Mucosa of descending colon (tissue), 3 donors: ENCODE measurements around the gene ADCY9. TPM values are rescaled to one million over a fixed set of nuclear protein-coding genes. Genes with fewer than 3 reads are reported as not detected.

ENCODE experiments used
- ATAC-seq: fragments of 200-7000 bp; cut with Tn5 transposase; one replicate; pipeline ENCODE4 v1.9.1; 2020; ENCODE audit warnings: mild to moderate bottlenecking, moderate library complexity
- DNase-seq, 3 donors: peaks; one replicate each; pipeline ENCODE4 v3.0.0-alpha.2; 2020
- H3K36me3 ChIP-seq: fragments of 200-600 bp; one replicate; pipeline ENCODE4 v1.8.0; 2021; ENCODE audit warnings: low read depth, mild to moderate bottlenecking
- H3K4me1 ChIP-seq: fragments of 200-600 bp; one replicate; pipeline ENCODE4 v1.8.0; 2021; ENCODE audit warnings: low read depth, mild to moderate bottlenecking
- H3K4me3 ChIP-seq: fragments of 200-600 bp; one replicate; pipeline ENCODE4 v1.8.0; 2021; ENCODE audit warnings: mild to moderate bottlenecking
- H3K9me3 ChIP-seq: fragments of 200-600 bp; one replicate; pipeline ENCODE4 v1.8.0; 2021; ENCODE audit warnings: mild to moderate bottlenecking
- intact Hi-C, 2 donors: fragments of 100-400 bp; cut with DNase I in 1 of 2; cut with micrococcal nuclease in 1 of 2; formaldehyde crosslinking; loops; one replicate each; pipeline versions ENCODE4 v1.11.0 to v1.11.1; 2022; cut with DNase I, micrococcal nuclease
- total RNA-seq, 3 donors: library from RNA; stranded (reverse); fragmentation: NEBNext Ultra II Directional in 2 of 3; extraction: Animal tissue kit (Norgen Biotek cat#: 25700) in 2 of 3; gene quantifications; one replicate each; pipeline versions ENCODE4 v1.2.1 to v1.2.4, GENCODE V29; 2021 to 2023
- TF ChIP-seq, protein P1 (sequence below): fragments of 200-600 bp; IDR thresholded peaks from one replicate; pipeline ENCODE4 v1.8.0; 2022; ENCODE audit warnings: antibody characterized with exemption, mild to moderate bottlenecking
- donor health status: DM: no; HTN: no; CAD: no; lungs with moderate emphysema.
- donor health status: DM: no; HTN: no; CAD: no.
- donor health status: DM: no; HTN: yes; CAD: no.

ADCY9 gene
- total RNA-seq, 3 donors from 2014 or later, result 30.0 to 50.8 (median 41.8) TPM

DNA sequence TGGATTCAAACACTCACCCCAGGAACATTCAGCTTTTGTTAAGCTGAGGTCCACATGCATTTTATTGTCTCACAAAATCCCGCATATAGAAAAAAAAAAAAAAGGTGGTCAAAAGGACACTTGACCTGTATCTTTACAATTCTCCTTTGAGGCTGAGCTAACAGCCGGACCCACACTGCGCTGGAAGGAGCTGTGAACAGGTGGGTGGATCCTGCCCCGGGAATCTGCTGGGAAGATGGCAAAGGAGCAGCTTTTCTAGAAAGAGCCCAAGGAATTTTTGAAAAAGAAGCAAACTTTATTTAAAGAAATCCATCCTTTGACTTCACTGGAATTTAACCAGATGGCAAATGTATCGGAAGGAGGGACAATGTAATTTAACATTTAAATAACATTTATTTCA lies 108.1 kb downstream of the ADCY9 start:
- TF ChIP-seq, protein P1, sequence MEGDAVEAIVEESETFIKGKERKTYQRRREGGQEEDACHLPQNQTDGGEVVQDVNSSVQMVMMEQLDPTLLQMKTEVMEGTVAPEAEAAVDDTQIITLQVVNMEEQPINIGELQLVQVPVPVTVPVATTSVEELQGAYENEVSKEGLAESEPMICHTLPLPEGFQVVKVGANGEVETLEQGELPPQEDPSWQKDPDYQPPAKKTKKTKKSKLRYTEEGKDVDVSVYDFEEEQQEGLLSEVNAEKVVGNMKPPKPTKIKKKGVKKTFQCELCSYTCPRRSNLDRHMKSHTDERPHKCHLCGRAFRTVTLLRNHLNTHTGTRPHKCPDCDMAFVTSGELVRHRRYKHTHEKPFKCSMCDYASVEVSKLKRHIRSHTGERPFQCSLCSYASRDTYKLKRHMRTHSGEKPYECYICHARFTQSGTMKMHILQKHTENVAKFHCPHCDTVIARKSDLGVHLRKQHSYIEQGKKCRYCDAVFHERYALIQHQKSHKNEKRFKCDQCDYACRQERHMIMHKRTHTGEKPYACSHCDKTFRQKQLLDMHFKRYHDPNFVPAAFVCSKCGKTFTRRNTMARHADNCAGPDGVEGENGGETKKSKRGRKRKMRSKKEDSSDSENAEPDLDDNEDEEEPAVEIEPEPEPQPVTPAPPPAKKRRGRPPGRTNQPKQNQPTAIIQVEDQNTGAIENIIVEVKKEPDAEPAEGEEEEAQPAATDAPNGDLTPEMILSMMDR, result no peak
- Histone ChIP-seq H3K9me3 (no peaks in the 10 kb centered on the region), H3K4me1 (peaks cover 4% of the 10 kb centered on the region), H3K36me3 (no peaks in the 10 kb centered on the region), H3K4me3 (no peak overlapping the region)
- ATAC-seq, result no peak
- intact Hi-C loops, result no loop called here
- no peak for DNase-seq

DNA sequence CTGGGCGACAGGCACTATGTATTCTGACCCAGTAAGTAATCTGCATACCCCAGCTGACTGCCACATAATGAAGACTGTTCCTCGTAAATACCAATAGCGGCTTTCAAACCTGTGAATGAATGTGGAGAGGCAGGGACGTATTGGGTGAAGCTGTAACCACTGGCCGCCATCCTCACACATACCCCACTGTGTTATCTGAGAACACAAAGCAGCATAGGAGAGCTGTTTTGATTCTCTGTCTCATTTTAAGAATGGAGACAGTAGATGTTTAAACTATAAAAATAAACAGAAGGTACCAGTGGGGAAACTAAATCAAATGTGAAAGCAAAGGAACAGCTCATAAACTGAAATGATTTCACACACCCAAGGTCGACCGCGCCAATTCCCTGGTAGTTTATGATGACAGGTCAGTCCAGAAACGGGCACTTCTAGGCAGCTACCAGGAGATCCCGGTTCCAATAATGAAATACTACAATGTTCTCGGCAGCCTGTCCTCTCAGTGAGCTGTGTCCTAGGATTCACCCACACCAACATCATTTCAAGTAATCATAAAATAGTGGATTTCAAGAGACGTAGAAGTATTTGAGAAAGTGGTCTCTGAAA lies 109.7 kb downstream of the ADCY9 start:
- no peaks in the 10 kb centered on the region for H3K9me3 ChIP-seq
- ATAC-seq, result peak; percentile 84

DNA sequence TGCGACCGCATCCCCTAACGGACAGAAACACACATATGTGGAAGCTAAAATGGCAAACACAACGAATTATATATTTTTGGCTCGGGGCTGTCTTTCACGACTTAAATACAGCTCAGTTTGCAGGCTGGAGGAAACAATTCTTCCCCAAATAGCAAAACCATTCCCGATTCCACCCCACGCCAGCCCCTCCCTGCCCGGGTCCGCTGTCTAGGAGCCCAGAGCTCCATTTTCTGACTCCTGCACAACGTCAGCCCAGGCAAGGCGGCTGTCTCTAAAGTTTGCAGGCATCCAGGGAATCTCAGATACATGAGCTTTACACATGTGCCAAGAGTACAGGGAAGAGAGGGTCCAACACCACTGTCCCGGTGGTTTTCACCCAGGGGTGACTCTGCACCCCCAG lies 110.5 kb downstream of the ADCY9 start:
- Histone ChIP-seq H3K4me1 (peaks cover 4% of the 10 kb centered on the region), H3K9me3 (no peaks in the 10 kb centered on the region), H3K4me3 (no peak overlapping the region), H3K36me3 (no peaks in the 10 kb centered on the region)
- DNase-seq (no peak), ATAC-seq (no peak)
- intact Hi-C loops, result no loop called here
- TF ChIP-seq, protein P1, result no peak

More for the DNA sequence above, 109.7 kb downstream of the ADCY9 start:
- Histone ChIP-seq H3K4me1 (peaks cover 4% of the 10 kb centered on the region), H3K36me3 (no peaks in the 10 kb centered on the region), H3K4me3 (no peak overlapping the region)
- TF ChIP-seq, protein P1, result no peak
- intact Hi-C loops, result no loop called here
- DNase-seq, result peak in 2 of 3 donors; percentile 64 to 76

DNA sequence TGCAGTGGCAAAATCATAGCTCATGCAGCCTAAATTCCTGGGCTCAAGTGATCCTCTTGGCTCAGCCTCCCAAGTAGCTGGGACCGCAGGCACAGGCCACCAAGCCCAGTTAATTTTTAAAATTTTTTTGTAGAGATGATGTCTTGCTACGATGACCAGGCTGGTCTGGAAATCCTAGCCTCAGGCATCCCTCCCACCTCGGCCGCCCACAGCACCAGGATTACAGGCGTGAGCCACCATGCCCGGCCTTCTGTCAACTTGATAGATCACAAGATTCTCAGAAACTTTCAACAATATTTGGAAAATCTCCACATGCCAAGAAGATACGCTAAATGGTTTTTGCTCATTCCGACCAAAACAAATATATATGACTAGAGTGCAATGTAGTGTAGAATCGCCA lies 111.0 kb downstream of the ADCY9 start:
- H3K36me3 ChIP-seq, result no peaks in the 10 kb centered on the region
- DNase-seq (no peak), ATAC-seq (no peak)
- no peaks in the 10 kb centered on the region for H3K9me3 ChIP-seq
- intact Hi-C loops, result no loop called here
- H3K4me3 ChIP-seq, result no peak overlapping the region
- TF ChIP-seq, protein P1, result no peak
- H3K4me1 ChIP-seq, result peaks cover 4% of the 10 kb centered on the region

DNA sequence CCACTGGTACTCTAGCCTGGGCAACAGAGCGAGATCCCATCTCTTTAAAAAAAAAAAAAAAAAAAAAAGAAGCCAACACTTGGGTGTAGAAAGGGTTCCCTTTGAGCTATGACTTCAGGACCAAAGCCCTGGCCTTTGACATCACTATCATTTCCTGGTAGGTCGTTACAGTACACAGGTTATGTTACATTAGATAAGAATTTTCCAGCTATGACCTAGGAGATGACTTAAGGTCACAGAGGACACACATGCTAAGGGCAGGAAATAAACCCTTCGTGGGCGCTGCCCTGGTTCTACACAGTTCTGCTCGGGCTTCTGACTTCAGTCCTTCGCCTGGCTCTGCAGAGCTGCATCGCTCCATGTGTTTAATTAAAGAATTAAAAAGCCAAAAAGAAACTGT lies 112.0 kb downstream of the ADCY9 start:
- peaks cover 4% of the 10 kb centered on the region for H3K4me1 ChIP-seq
- TF ChIP-seq, protein P1, result no peak
- H3K36me3 ChIP-seq, result no peaks in the 10 kb centered on the region
- intact Hi-C loops, result no loop called here
- H3K4me3 ChIP-seq, result no peak overlapping the region
- DNase-seq (no peak), ATAC-seq (peak; percentile 43)
- H3K9me3 ChIP-seq, result no peaks in the 10 kb centered on the region

DNA sequence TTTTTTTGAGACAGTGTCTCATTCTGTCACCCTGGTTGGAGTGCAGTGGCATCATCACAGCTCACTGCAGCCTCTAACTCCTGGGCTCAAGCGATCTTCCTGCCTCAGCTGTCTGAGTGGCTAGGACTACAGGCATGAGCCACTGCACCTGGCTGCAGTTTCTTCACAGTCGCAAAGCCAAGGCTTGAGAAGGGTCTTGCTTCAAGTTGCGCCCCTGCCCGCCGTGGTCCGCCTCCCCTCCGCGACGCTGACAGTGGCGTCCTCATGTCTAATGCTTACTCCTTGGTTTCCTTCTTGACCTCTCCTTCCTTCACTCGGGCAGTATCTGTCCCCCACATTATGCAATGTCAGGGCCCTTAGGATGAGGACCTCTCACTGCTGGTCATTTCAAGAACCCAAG lies 112.7 kb downstream of the ADCY9 start:
- intact Hi-C loops, result no loop called here
- H3K4me3 ChIP-seq, result no peak overlapping the region
- peaks cover 4% of the 10 kb centered on the region for H3K4me1 ChIP-seq
- no peak for ATAC-seq
- no peaks in the 10 kb centered on the region for H3K36me3 ChIP-seq
- DNase-seq, result no peak
- no peaks in the 10 kb centered on the region for H3K9me3 ChIP-seq
- TF ChIP-seq, protein P1, result no peak
